ENCODE measurements around the gene CACNA2D1. TPM values are rescaled to one million over a fixed set of nuclear protein-coding genes. Genes with fewer than 3 reads are reported as not detected.
A peak's percentile ranks its signal among the peaks of the same experiment; 100 is the strongest.

Gene CACNA2D1
- total and polyA plus RNA-seq, 5 experiments from 2014 or later, result not detected

GRCh38 chr7:82056282-82056681, 387.3 kb downstream of the CACNA2D1 start:
- ATAC-seq, result no peak

GRCh38 chr7:82054544-82054943, 389.0 kb downstream of the CACNA2D1 start:
- no peaks in the 10 kb centered on the region for H3K27me3 Mint-ChIP-seq
- POLR2A ChIA-PET, result no interaction called here
- H3K27ac Mint-ChIP-seq, result no peak overlapping the region
- H3K4me3 Mint-ChIP-seq, result no peak overlapping the region
- no peaks in the 10 kb centered on the region for H3K4me1 Mint-ChIP-seq
- ATAC-seq (no peak), DNase-seq (no peak)
- H3K36me3 Mint-ChIP-seq, result no peaks in the 10 kb centered on the region
- H3K9me3 Mint-ChIP-seq, result peaks cover 0 to 5% (median 0%) of the 10 kb centered on the region in 9 donors

More at GRCh38 chr7:82056282-82056681, 387.3 kb downstream of the CACNA2D1 start:
- H3K36me3 Mint-ChIP-seq, result no peaks in the 10 kb centered on the region
- peaks cover 0 to 2% (median 0%) of the 10 kb centered on the region in 5 donors for H3K27me3 Mint-ChIP-seq
- no peak overlapping the region for H3K27ac Mint-ChIP-seq
- POLR2A ChIA-PET, result no interaction called here
- H3K4me1 Mint-ChIP-seq, result no peaks in the 10 kb centered on the region
- DNase-seq, result no peak
- peaks cover 0 to 5% (median 0%) of the 10 kb centered on the region in 9 donors for H3K9me3 Mint-ChIP-seq
- no peak overlapping the region for H3K4me3 Mint-ChIP-seq

DNA sequence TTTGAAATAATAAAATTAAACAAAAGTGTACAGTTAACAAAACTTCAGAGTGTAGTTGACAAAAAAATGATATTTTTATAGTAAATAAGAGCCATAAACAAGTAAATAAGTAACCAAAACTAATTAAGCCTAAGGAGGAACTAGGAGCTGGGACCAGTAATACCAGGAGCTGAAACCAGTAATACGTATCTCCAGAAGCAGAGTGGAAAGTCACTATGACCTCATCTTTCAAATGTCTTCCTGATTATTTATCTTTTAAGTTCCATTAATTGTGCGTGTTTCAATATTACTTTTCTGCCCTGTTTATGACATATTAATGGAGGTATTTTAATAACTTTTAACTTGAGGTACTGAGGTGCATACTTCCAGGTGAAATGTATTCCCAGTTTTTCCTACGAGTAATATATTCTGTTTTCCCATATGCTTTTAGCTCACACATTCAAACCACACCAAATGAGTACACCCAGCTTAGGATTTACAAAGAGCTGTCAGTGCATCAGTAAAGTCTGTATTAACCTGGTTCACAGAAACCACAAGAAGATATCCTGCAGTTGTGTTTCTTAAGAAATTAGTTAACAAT, 390.0 kb downstream of the CACNA2D1 start:
- Mint-ChIP-seq H3K9me3 (peaks cover 0 to 5% (median 0%) of the 10 kb centered on the region in 9 donors), H3K27ac (no peak overlapping the region), H3K4me3 (no peak overlapping the region), H3K27me3 (no peaks in the 10 kb centered on the region), H3K4me1 (no peaks in the 10 kb centered on the region), H3K36me3 (no peaks in the 10 kb centered on the region)
- POLR2A ChIA-PET, result no interaction called here
- no peak for ATAC-seq
- DNase-seq, result no peak

DNA sequence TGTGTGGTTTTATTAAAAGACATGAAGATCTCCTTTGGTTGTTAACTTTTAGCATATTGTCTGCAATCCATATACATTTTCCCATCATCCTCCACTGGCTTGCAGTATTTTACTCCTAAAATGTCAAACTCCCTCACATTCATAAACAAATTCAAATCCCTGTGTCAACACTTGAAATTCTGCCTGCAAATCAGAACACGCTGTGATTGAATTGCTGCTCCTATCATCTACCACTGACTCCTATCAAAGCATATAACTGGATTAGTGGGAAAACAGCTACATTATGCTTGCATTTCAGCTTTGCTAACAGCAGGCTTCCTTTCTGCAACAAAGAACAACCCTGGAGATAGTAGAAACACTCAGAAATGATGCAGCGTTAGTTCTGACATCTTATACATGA, 392.0 kb downstream of the CACNA2D1 start:
- no peak overlapping the region for H3K27ac Mint-ChIP-seq
- no peaks in the 10 kb centered on the region for H3K36me3 Mint-ChIP-seq
- no peaks in the 10 kb centered on the region for H3K4me1 Mint-ChIP-seq
- peaks cover 0 to 3% (median 0%) of the 10 kb centered on the region in 5 donors for H3K27me3 Mint-ChIP-seq
- H3K9me3 Mint-ChIP-seq, result peaks cover 0 to 2% (median 0%) of the 10 kb centered on the region in 9 donors
- POLR2A ChIA-PET, result no interaction called here
- DNase-seq (no peak), ATAC-seq (no peak)
- no peak overlapping the region for H3K4me3 Mint-ChIP-seq

DNA sequence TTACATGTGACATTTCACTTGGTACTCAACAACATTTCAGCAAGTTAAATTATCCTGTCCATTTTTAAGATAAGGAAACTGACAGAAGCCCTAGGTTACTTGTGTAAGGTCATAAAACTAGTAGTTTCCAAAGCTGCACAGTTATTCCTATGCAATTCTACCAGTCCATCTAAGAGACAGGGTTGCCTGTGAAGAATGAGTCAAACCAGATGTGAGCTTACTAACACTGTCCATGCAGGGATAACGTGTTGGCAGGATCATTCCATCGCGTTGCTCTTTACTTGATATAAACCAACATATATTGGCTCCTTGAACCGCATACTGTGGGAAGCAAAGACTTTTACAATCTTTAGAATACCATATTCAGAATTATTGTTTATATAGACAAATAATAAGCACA, 392.8 kb downstream of the CACNA2D1 start:
- peaks cover 0 to 3% (median 0%) of the 10 kb centered on the region in 5 donors for H3K27me3 Mint-ChIP-seq
- H3K9me3 Mint-ChIP-seq, result peaks cover 0 to 2% (median 0%) of the 10 kb centered on the region in 9 donors
- ATAC-seq (no peak), DNase-seq (no peak)
- no peaks in the 10 kb centered on the region for H3K4me1 Mint-ChIP-seq
- H3K27ac Mint-ChIP-seq, result no peak overlapping the region
- no peak overlapping the region for H3K4me3 Mint-ChIP-seq
- POLR2A ChIA-PET, result no interaction called here
- no peaks in the 10 kb centered on the region for H3K36me3 Mint-ChIP-seq

- no peak overlapping the region for H3K27ac Mint-ChIP-seq
- ATAC-seq, result no peak
- no peak overlapping the region for H3K4me3 Mint-ChIP-seq
- H3K36me3 Mint-ChIP-seq, result no peaks in the 10 kb centered on the region
- POLR2A ChIA-PET, result no interaction called here
- peaks cover 0 to 3% (median 0%) of the 10 kb centered on the region in 5 donors for H3K27me3 Mint-ChIP-seq
- H3K9me3 Mint-ChIP-seq, result no peaks in the 10 kb centered on the region
- DNase-seq, result no peak
- no peaks in the 10 kb centered on the region for H3K4me1 Mint-ChIP-seq
Measured at GRCh38 chr7:82049891-82050533, 393.6 kb downstream of the CACNA2D1 start.

DNA sequence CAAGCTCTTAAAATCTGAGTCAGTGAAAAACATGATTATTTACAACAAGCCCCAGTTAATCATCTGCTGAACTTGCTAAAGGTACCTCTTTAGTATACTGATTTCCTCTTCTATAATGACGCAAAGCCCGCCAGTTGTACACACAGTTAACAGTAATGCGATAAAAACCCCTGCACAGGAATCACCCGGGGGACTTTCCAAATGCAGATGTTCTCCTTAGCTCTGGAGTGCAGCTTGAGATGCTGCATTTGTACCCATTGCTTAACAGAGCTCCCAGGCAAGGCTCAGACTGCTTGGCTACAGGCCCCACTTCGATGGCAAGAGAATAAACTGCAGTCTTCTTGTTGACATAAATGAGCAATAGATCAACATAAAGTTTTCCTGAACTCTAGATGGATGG, 394.1 kb downstream of the CACNA2D1 start:
- POLR2A ChIA-PET, result no interaction called here
- DNase-seq, result no peak
- Mint-ChIP-seq H3K27me3 (peaks cover 0 to 3% (median 0%) of the 10 kb centered on the region in 5 donors), H3K27ac (no peak overlapping the region), H3K9me3 (no peaks in the 10 kb centered on the region), H3K4me1 (no peaks in the 10 kb centered on the region), H3K36me3 (no peaks in the 10 kb centered on the region), H3K4me3 (no peak overlapping the region)
- no peak for ATAC-seq

DNA sequence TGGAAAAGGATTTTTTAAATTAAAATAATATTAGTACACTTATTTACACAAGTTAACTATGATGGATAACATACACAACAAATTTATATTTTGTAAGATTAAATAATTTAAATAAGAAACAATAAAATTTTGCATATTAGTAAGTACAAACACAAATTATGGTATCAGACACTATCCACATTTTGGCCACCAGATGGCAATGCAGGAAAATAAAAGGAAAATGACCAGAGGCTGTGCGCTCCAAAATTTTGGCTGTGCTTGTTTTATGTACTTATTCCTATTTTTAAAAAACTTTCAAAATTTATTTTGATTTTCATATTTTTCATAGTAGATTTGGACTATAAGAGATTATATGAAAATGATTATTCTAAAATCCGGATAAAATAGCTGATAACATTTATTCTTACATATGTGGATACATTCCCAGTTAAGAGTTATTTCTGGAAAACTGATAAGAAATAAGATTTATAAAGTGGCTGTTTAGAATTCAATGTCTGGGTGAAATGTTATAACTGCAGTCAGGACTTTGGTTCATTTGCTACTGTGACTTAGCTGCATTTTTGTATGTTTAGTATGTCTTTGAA, 399.0 kb downstream of the CACNA2D1 start:
- DNase-seq (peak in 1 of 10 donors; percentile 11), ATAC-seq (no peak)
- Mint-ChIP-seq H3K36me3 (no peaks in the 10 kb centered on the region), H3K4me3 (no peak overlapping the region), H3K27ac (no peak overlapping the region), H3K9me3 (no peaks in the 10 kb centered on the region), H3K27me3 (peaks cover 0 to 8% (median 0%) of the 10 kb centered on the region in 5 donors), H3K4me1 (no peaks in the 10 kb centered on the region)
- POLR2A ChIA-PET, result no interaction called here

GRCh38 chr7:82039621-82040020, 404.0 kb downstream of the CACNA2D1 start:
- H3K9me3 Mint-ChIP-seq, result no peaks in the 10 kb centered on the region
- H3K4me3 Mint-ChIP-seq, result no peak overlapping the region
- peaks cover 0 to 9% (median 0%) of the 10 kb centered on the region in 5 donors for H3K27me3 Mint-ChIP-seq
- ATAC-seq (no peak), DNase-seq (no peak)
- POLR2A ChIA-PET, result no interaction called here
- H3K27ac Mint-ChIP-seq, result no peak overlapping the region
- H3K36me3 Mint-ChIP-seq, result no peaks in the 10 kb centered on the region
- no peaks in the 10 kb centered on the region for H3K4me1 Mint-ChIP-seq

DNA sequence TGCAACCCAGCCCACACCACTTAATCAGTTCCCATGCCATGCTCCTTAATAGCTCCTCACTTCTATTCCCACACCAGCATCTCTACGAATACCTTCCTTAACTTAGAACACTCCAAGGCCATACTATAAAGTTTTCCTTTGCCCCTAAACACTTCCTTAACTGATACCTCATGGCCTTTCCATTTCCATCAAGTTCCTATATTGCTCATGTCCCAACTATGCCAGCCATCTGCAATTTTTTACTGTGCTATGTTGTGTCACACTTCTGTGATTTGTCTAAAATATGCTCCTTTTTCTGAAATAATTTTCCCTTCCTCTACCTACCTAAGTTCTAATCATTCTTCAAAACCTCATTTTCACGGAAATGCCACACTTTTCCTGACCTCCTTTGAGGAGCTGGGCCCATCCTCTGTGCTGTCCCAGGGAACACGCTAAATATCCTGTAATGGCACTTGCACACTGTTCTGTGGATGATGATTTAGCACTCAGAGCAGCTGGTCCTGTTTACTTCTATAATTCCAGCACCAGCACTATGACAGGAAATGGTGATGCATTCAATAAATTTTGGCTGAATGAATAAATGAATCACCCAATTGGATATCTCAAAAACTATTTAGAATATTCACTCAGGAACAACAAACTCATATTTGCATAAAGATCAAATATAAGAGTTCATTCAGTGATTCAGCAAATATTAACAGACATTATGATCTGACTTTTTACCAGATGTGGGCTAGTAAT, 407.3 kb downstream of the CACNA2D1 start:
- POLR2A ChIA-PET, result no interaction called here
- peaks cover 0 to 9% (median 0%) of the 10 kb centered on the region in 5 donors for H3K27me3 Mint-ChIP-seq
- H3K27ac Mint-ChIP-seq, result no peak overlapping the region

DNA sequence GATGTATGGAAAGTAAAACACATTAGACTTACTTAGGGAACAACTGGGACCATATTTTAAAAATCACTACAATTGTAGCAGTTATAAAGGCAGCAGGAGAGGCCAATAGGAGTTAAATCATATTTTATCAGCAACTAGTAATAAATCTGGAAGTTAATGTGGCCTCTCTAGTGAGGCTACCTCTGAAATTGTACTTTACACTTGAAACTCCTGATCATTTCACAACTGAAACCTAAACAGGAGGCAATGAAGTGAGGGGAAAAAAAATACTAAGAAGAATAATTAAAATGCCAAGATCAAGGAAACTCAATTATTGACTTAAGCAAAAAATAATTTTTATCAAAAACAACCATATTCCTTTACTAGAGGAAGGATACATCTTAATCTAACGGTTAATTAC, 408.1 kb downstream of the CACNA2D1 start:
- Mint-ChIP-seq H3K9me3 (peaks cover 0 to 2% (median 0%) of the 10 kb centered on the region in 9 donors), H3K4me3 (no peak overlapping the region), H3K27ac (no peak overlapping the region), H3K4me1 (no peaks in the 10 kb centered on the region), H3K27me3 (peaks cover 0 to 9% (median 0%) of the 10 kb centered on the region in 5 donors), H3K36me3 (no peaks in the 10 kb centered on the region)
- DNase-seq, result no peak
- POLR2A ChIA-PET, result no interaction called here
- ATAC-seq, result no peak

More for the DNA sequence above, 407.3 kb downstream of the CACNA2D1 start:
- peaks cover 0 to 2% (median 0%) of the 10 kb centered on the region in 9 donors for H3K9me3 Mint-ChIP-seq
- H3K4me1 Mint-ChIP-seq, result no peaks in the 10 kb centered on the region
- ATAC-seq, result no peak
- no peak overlapping the region for H3K4me3 Mint-ChIP-seq
- DNase-seq, result no peak
- no peaks in the 10 kb centered on the region for H3K36me3 Mint-ChIP-seq

DNA sequence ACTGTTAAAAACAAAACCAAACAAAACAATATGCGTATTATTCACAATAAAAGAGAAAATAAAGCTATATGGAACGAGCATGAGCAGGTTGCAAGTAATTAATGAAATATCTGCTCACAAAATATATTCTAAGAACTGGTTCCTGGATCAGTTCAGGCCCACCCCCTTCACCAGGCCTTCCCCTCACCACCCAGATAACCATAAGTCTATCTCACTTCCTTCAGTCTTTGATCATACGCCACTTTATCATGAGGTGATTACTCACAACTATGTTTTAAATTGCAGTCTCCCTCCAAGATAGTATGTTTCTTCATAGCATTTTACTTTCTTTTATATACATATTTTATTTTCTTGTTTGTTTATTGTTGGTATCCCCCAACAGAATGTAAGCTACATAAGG, 410.7 kb downstream of the CACNA2D1 start:
- ATAC-seq, result no peak
- DNase-seq, result no peak
- no peak overlapping the region for H3K27ac Mint-ChIP-seq
- peaks cover 0 to 2% (median 0%) of the 10 kb centered on the region in 9 donors for H3K9me3 Mint-ChIP-seq
- POLR2A ChIA-PET, result no interaction called here
- no peaks in the 10 kb centered on the region for H3K36me3 Mint-ChIP-seq
- H3K4me3 Mint-ChIP-seq, result no peak overlapping the region
- H3K27me3 Mint-ChIP-seq, result peaks cover 0 to 4% (median 0%) of the 10 kb centered on the region in 5 donors
- no peaks in the 10 kb centered on the region for H3K4me1 Mint-ChIP-seq

Measured in naive thymus-derived CD8-positive, alpha-beta T cell (primary cell).